ENCODE results near the gene PCSK5.

GRCh38 chr9:75855509-75855908 lies 35.0 kb upstream of the PCSK5 start:
- TF ChIP-seq, protein P1, sequence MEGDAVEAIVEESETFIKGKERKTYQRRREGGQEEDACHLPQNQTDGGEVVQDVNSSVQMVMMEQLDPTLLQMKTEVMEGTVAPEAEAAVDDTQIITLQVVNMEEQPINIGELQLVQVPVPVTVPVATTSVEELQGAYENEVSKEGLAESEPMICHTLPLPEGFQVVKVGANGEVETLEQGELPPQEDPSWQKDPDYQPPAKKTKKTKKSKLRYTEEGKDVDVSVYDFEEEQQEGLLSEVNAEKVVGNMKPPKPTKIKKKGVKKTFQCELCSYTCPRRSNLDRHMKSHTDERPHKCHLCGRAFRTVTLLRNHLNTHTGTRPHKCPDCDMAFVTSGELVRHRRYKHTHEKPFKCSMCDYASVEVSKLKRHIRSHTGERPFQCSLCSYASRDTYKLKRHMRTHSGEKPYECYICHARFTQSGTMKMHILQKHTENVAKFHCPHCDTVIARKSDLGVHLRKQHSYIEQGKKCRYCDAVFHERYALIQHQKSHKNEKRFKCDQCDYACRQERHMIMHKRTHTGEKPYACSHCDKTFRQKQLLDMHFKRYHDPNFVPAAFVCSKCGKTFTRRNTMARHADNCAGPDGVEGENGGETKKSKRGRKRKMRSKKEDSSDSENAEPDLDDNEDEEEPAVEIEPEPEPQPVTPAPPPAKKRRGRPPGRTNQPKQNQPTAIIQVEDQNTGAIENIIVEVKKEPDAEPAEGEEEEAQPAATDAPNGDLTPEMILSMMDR (IDR thresholded peaks at IDR 0.05 in 8 of 11, conservative IDR thresholded peaks at IDR 0.05 in 3 of 11) = peak in 3 of 11 experiments; percentile 8 to 28 (median 22)
- TF ChIP-seq POLR2A (IDR thresholded peaks at IDR 0.05) = no peak
